DMS114 treated with DMSO at 0.1 percent for 48 hours (cell line): Measurements from ENCODE around the gene FRMD4A.
"Not testable (repeated sequence)": the region's sequence is repeated elsewhere in the genome, so short reads cannot be mapped to it uniquely, and the experiment has no call there.

Experiments used
- DNase-seq: peaks from one replicate; lab custom pipeline; 2025; ENCODE audit not compliant: unreplicated experiment; lab: John Stamatoyannopoulos, UW

The FRMD4A gene

GRCh38 chr10:13865758-13866491 lies 464.8 kb downstream of the FRMD4A start:
- no peak for DNase-seq

GRCh38 chr10:13865220-13865619 lies 465.5 kb downstream of the FRMD4A start:
- DNase-seq: not testable (repeated sequence)

- DNase-seq: no peak
Observed at GRCh38 chr10:13862546-13863233, 468.0 kb downstream of the FRMD4A start.

DNA sequence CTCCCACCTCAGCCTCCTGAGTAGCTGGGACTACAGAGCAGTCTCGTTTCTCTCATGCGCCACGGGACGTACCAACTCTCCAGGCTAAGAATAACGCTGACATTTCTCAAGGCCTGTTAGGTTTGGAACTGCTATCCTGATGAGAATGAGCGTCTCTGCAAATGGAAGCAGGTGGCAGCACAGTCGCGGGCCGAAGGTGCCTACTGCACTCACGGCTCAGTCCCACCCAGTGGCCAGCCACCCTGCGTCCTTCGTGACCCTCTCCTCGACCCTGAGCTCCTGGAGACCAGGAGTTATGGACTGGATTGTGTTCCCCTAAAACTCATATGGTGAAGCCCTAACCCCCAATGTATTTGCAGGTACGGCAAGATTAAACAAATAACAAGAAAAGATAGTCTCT lies 469.8 kb downstream of the FRMD4A start:
- no peak for DNase-seq

- no peak for DNase-seq
Observed at GRCh38 chr10:13859979-13860654, 470.6 kb downstream of the FRMD4A start.

DNA sequence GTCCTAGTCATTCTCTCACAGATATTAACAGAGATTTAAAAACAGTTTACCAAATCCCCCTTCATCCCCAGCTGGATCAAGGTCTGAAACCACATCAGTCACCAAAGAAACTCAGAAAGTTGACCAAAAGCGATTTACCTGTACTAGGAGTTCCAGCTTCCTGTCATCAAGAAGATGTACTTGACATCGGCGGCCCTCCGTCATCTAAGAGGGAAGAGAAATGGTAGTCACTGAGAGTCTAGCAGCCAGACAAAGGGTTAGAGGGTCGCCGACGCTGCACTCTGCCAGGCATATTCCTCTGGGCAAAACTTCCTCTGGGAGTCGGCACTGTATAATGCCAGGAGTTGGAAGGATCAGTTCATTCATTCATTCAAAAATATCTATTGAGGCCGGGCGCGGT lies 472.0 kb downstream of the FRMD4A start:
- DNase-seq: no peak

DNA sequence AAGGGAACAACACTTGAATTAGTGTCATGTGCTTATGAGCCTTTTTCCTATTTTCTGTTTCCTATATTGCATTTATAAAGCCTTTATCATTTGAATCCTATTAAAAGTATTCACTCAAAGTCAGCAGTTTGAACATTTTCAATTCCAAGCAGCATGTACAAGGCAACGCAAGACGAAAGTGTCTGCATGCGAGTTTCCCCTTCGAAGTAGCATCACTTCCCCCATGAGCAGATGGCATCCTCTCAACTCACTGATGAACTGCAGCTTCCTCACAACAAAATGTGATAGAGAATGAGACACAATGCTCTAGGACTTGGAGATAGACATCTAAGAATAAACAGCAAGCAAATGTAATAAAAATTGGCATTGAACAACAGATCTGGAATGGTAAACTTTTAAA lies 473.3 kb downstream of the FRMD4A start:
- no peak for DNase-seq

- DNase-seq: no peak
Observed at GRCh38 chr10:13853854-13854253, 476.9 kb downstream of the FRMD4A start.

DNA sequence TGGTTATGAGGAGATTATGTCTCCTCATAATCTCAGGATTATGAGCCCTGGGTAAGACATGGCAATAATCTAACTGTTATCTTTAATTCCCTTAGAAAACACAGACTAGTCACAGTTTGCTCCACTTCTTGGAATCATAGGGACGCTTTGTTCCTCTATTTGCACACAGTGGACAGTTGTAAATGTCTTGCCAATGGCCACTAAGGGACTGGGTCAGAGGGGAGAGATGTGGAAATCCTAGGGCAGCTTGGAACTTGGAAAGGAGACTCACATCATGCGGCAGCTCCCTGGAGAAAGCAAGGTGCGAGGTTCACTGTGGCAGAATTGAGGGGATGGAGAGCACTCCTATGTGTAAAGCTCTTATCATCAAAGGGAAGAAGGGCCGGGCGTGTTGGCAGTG lies 477.9 kb downstream of the FRMD4A start:
- DNase-seq: no peak

- DNase-seq: no peak
Observed at GRCh38 chr10:13851906-13852305, 478.8 kb downstream of the FRMD4A start.

GRCh38 chr10:13848520-13849445 lies 481.9 kb downstream of the FRMD4A start:
- DNase-seq: no peak

GRCh38 chr10:13847201-13847631 lies 483.5 kb downstream of the FRMD4A start:
- no peak for DNase-seq

GRCh38 chr10:13845897-13846296 lies 484.8 kb downstream of the FRMD4A start:
- DNase-seq: no peak

GRCh38 chr10:13844651-13845050 lies 486.1 kb downstream of the FRMD4A start:
- no peak for DNase-seq

GRCh38 chr10:13842117-13842516 lies 488.6 kb downstream of the FRMD4A start:
- no peak for DNase-seq

- no peak for DNase-seq
Observed at GRCh38 chr10:13840036-13840435, 490.7 kb downstream of the FRMD4A start.

DNA sequence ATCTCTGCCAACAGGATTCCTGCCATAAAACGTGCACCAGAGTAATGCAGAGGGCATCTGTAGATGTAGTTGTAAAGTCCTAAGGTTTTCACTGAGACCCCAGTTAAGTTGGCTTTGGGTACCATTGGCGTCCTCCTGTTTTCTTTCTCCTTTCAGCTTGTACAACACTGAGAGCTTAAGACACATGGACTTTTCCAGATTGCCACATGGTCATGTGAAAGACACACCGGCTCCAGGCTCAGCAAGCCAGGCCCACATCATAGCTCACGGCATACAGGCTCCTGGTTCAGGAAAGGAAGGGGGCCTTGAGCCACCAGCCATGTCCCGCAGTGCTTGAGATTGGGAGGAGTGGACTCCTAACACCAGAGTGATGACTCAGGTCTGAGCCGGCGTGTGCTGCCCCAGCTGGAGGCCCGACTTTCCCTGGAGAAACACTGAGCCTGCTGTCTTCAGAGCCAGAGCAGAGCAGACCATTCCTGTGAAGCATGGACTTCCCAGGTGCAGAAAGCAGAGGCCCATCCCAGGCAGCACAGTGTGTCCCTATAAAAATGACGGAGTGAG lies 491.2 kb downstream of the FRMD4A start:
- DNase-seq: no peak

DNA sequence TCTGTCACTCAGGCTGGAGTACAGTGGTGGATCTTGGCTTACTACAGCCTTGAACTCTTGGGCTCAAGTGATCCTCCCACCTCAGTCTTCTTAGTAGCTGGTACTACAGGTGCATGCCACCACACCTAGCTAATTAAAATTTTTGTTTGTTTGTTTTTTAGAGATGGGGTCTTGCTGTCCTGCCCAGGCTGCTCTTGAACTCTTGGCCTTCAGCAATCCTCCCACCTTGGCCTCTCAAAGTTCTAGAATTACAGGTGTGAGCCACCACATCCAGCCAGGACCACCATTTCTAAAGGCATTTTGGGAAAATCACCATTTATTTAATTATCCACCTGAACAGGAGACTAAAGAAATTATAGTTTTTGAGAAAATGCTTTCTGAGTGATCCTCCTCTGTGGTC lies 491.7 kb downstream of the FRMD4A start:
- DNase-seq: no peak

GRCh38 chr10:13837966-13838365 lies 492.8 kb downstream of the FRMD4A start:
- DNase-seq: no peak

GRCh38 chr10:13834581-13835286 lies 496.0 kb downstream of the FRMD4A start:
- DNase-seq: no peak
